ENCODE results near the gene UGT1A10.
"Not testable (repeated sequence)": the region's sequence is repeated elsewhere in the genome, so short reads cannot be mapped to it uniquely, and the experiment has no call there.

The UGT1A10 gene

GRCh38 chr2:233636306-233636705, at the start of gene UGT1A10:
Gene UGT1A10 (plus strand): TSS chr2:233636448. CDS start chr2:233636523, 75 bp downstream.
- not testable (repeated sequence) for DNase-seq

GRCh38 chr2:233588400-233588799, 47.8 kb upstream of the UGT1A10 start:
- no peak for DNase-seq

- DNase-seq = not testable (repeated sequence)
Observed at GRCh38 chr2:233592706-233593105, 43.5 kb upstream of the UGT1A10 start.

- DNase-seq = peak; percentile 44
Observed at GRCh38 chr2:233593201-233593600, 43.0 kb upstream of the UGT1A10 start.

GRCh38 chr2:233597522-233597921, 38.7 kb upstream of the UGT1A10 start:
- DNase-seq = no peak

GRCh38 chr2:233598952-233599351, 37.3 kb upstream of the UGT1A10 start:
- no peak for DNase-seq

- DNase-seq = no peak
Observed at GRCh38 chr2:233600386-233600785, 35.9 kb upstream of the UGT1A10 start.

- DNase-seq = no peak
Observed at GRCh38 chr2:233602076-233602475, 34.2 kb upstream of the UGT1A10 start.

- DNase-seq = no peak
Observed at GRCh38 chr2:233603520-233603919, 32.7 kb upstream of the UGT1A10 start.

GRCh38 chr2:233604826-233605225, 31.4 kb upstream of the UGT1A10 start:
- no peak for DNase-seq

- no peak for DNase-seq
Observed at GRCh38 chr2:233605680-233606079, 30.6 kb upstream of the UGT1A10 start.

- DNase-seq = no peak
Observed at GRCh38 chr2:233611284-233611683, 25.0 kb upstream of the UGT1A10 start.

GRCh38 chr2:233617476-233617875, 18.8 kb upstream of the UGT1A10 start, which contains the start of gene UGT1A8:
Gene UGT1A8 (plus strand): TSS chr2:233617633. CDS start chr2:233617708, 75 bp downstream.
- DNase-seq = not testable (repeated sequence)

GRCh38 chr2:233620204-233620603, 16.0 kb upstream of the UGT1A10 start:
- no peak for DNase-seq

GRCh38 chr2:233621863-233622262, 14.4 kb upstream of the UGT1A10 start:
- not testable (repeated sequence) for DNase-seq

- no peak for DNase-seq
Observed at GRCh38 chr2:233627331-233628025, 8.8 kb upstream of the UGT1A10 start.

GRCh38 chr2:233638836-233639235, 2.6 kb downstream of the UGT1A10 start:
- no peak for DNase-seq

- DNase-seq = no peak
Observed at GRCh38 chr2:233639860-233640259, 3.6 kb downstream of the UGT1A10 start.

- DNase-seq = peak; percentile 48
Observed at GRCh38 chr2:233643128-233643527, 6.9 kb downstream of the UGT1A10 start.

GRCh38 chr2:233646033-233646432, 9.8 kb downstream of the UGT1A10 start:
- not testable (repeated sequence) for DNase-seq

GRCh38 chr2:233650981-233651380, 14.7 kb downstream of the UGT1A10 start:
- DNase-seq = no peak

GRCh38 chr2:233651430-233651829, 15.2 kb downstream of the UGT1A10 start:
- no peak for DNase-seq

- peak; percentile 15 for DNase-seq
Observed at GRCh38 chr2:233654501-233654900, 18.3 kb downstream of the UGT1A10 start.

- no peak for DNase-seq
Observed at GRCh38 chr2:233655043-233655442, 18.8 kb downstream of the UGT1A10 start.

- DNase-seq = not testable (repeated sequence)
Observed at GRCh38 chr2:233655943-233656342, 19.7 kb downstream of the UGT1A10 start.
